Stimulated activated naive CD8-positive, alpha-beta T cell treated with anti-CD3 and anti-CD28 coated beads, Interleukin-15, Interleukin-2, amounts not matched to agents 100 ng/mL and 50 ng/mL, for 24 hours (primary cell): Measurements from ENCODE around the gene ALPI.
"Not testable (repeated sequence)": the region's sequence is repeated elsewhere in the genome, so short reads cannot be mapped to it uniquely, and the experiment has no call there.

Experiments used
- H3K27ac Mint-ChIP-seq: one replicate; pipeline ENCODE4 v1.8.0; 2021; ENCODE audit warnings: mild to moderate bottlenecking, mixed read lengths
- H3K27me3 Mint-ChIP-seq: one replicate; pipeline ENCODE4 v1.8.0; 2021; ENCODE audit warnings: mixed read lengths
- H3K36me3 Mint-ChIP-seq: one replicate; pipeline ENCODE4 v1.8.0; 2021; ENCODE audit warnings: low read depth, mixed read lengths
- H3K4me1 Mint-ChIP-seq: one replicate; pipeline ENCODE4 v1.8.0; 2021; ENCODE audit warnings: low read depth, mixed read lengths
- H3K4me3 Mint-ChIP-seq: one replicate; pipeline ENCODE4 v1.8.0; 2021; ENCODE audit warnings: mild to moderate bottlenecking, mixed read lengths
- H3K9me3 Mint-ChIP-seq: one replicate; pipeline ENCODE4 v1.8.0; 2021; ENCODE audit warnings: mixed read lengths

ALPI gene

GRCh38 chr2:232434563-232435374, 21.2 kb upstream of the ALPI start:
- H3K27ac Mint-ChIP-seq = no peak overlapping the region
- no peaks in the 10 kb centered on the region for H3K9me3 Mint-ChIP-seq
- H3K4me3 Mint-ChIP-seq = no peak overlapping the region
- H3K4me1 Mint-ChIP-seq = no peaks in the 10 kb centered on the region
- H3K27me3 Mint-ChIP-seq = no peaks in the 10 kb centered on the region
- no peaks in the 10 kb centered on the region for H3K36me3 Mint-ChIP-seq

- no peak overlapping the region for H3K4me3 Mint-ChIP-seq
- no peaks in the 10 kb centered on the region for H3K4me1 Mint-ChIP-seq
- no peaks in the 10 kb centered on the region for H3K27me3 Mint-ChIP-seq
- no peaks in the 10 kb centered on the region for H3K9me3 Mint-ChIP-seq
- no peak overlapping the region for H3K27ac Mint-ChIP-seq
- H3K36me3 Mint-ChIP-seq = no peaks in the 10 kb centered on the region
Measured at GRCh38 chr2:232435375-232435648, 20.6 kb upstream of the ALPI start.

- Mint-ChIP-seq H3K4me1 (no peaks in the 10 kb centered on the region), H3K36me3 (no peaks in the 10 kb centered on the region), H3K4me3 (no peak overlapping the region), H3K27ac (no peak overlapping the region), H3K27me3 (no peaks in the 10 kb centered on the region), H3K9me3 (no peaks in the 10 kb centered on the region)
Measured at GRCh38 chr2:232435805-232436204, 20.1 kb upstream of the ALPI start.

GRCh38 chr2:232436381-232437194, 19.4 kb upstream of the ALPI start:
- H3K9me3 Mint-ChIP-seq = no peaks in the 10 kb centered on the region
- H3K4me3 Mint-ChIP-seq = no peak overlapping the region
- no peak overlapping the region for H3K27ac Mint-ChIP-seq
- H3K36me3 Mint-ChIP-seq = no peaks in the 10 kb centered on the region
- no peaks in the 10 kb centered on the region for H3K4me1 Mint-ChIP-seq
- no peaks in the 10 kb centered on the region for H3K27me3 Mint-ChIP-seq

GRCh38 chr2:232437195-232437571, 18.8 kb upstream of the ALPI start:
- Mint-ChIP-seq H3K4me3 (no peak overlapping the region), H3K27me3 (no peaks in the 10 kb centered on the region), H3K36me3 (no peaks in the 10 kb centered on the region), H3K27ac (no peak overlapping the region), H3K4me1 (no peaks in the 10 kb centered on the region), H3K9me3 (no peaks in the 10 kb centered on the region)

- H3K27ac Mint-ChIP-seq = no peak overlapping the region
- no peak overlapping the region for H3K4me3 Mint-ChIP-seq
- H3K27me3 Mint-ChIP-seq = no peaks in the 10 kb centered on the region
- no peaks in the 10 kb centered on the region for H3K36me3 Mint-ChIP-seq
- H3K4me1 Mint-ChIP-seq = no peaks in the 10 kb centered on the region
- H3K9me3 Mint-ChIP-seq = no peaks in the 10 kb centered on the region
Measured at GRCh38 chr2:232438091-232438490, 17.9 kb upstream of the ALPI start.

GRCh38 chr2:232438951-232439757, 16.8 kb upstream of the ALPI start:
- Mint-ChIP-seq H3K9me3 (no peaks in the 10 kb centered on the region), H3K4me1 (no peaks in the 10 kb centered on the region), H3K4me3 (no peak overlapping the region), H3K27ac (no peak overlapping the region), H3K36me3 (no peaks in the 10 kb centered on the region), H3K27me3 (no peaks in the 10 kb centered on the region)

- Mint-ChIP-seq H3K36me3 (no peaks in the 10 kb centered on the region), H3K4me1 (no peaks in the 10 kb centered on the region), H3K27ac (no peak overlapping the region), H3K9me3 (no peaks in the 10 kb centered on the region), H3K4me3 (no peak overlapping the region), H3K27me3 (no peaks in the 10 kb centered on the region)
Measured at GRCh38 chr2:232439758-232440135, 16.2 kb upstream of the ALPI start.

GRCh38 chr2:232440220-232441018, 15.5 kb upstream of the ALPI start:
- H3K4me3 Mint-ChIP-seq, H3K9me3 Mint-ChIP-seq, H3K27ac Mint-ChIP-seq, H3K27me3 Mint-ChIP-seq, H3K36me3 Mint-ChIP-seq, H3K4me1 Mint-ChIP-seq: not testable (repeated sequence)

GRCh38 chr2:232441147-232441651, 14.8 kb upstream of the ALPI start:
- no peaks in the 10 kb centered on the region for H3K27me3 Mint-ChIP-seq

GRCh38 chr2:232441922-232442321, 14.0 kb upstream of the ALPI start:
- not testable (repeated sequence) for H3K27me3 Mint-ChIP-seq, H3K4me1 Mint-ChIP-seq, H3K4me3 Mint-ChIP-seq, H3K9me3 Mint-ChIP-seq, H3K27ac Mint-ChIP-seq, H3K36me3 Mint-ChIP-seq

More at GRCh38 chr2:232441147-232441651, 14.8 kb upstream of the ALPI start:
- Mint-ChIP-seq H3K36me3 (no peaks in the 10 kb centered on the region), H3K27ac (no peak overlapping the region), H3K4me3 (no peak overlapping the region), H3K4me1 (no peaks in the 10 kb centered on the region), H3K9me3 (no peaks in the 10 kb centered on the region)

GRCh38 chr2:232442431-232442830, 13.5 kb upstream of the ALPI start:
- H3K4me1 Mint-ChIP-seq = not testable (repeated sequence)

GRCh38 chr2:232443047-232443446, 12.9 kb upstream of the ALPI start:
- not testable (repeated sequence) for H3K4me1 Mint-ChIP-seq, H3K4me3 Mint-ChIP-seq, H3K27ac Mint-ChIP-seq, H3K9me3 Mint-ChIP-seq, H3K36me3 Mint-ChIP-seq, H3K27me3 Mint-ChIP-seq

More at GRCh38 chr2:232442431-232442830, 13.5 kb upstream of the ALPI start:
- not testable (repeated sequence) for H3K27me3 Mint-ChIP-seq, H3K36me3 Mint-ChIP-seq, H3K4me3 Mint-ChIP-seq, H3K9me3 Mint-ChIP-seq, H3K27ac Mint-ChIP-seq

- H3K27ac Mint-ChIP-seq, H3K4me3 Mint-ChIP-seq, H3K4me1 Mint-ChIP-seq, H3K36me3 Mint-ChIP-seq, H3K9me3 Mint-ChIP-seq, H3K27me3 Mint-ChIP-seq: not testable (repeated sequence)
Measured at GRCh38 chr2:232443669-232444408, 12.1 kb upstream of the ALPI start.
